Sigmoid colon (tissue), 4 donors: Measurements from ENCODE around the gene PSMD3.

ENCODE experiments used
- CTCF ChIP-seq, 4 experiments: fragments of 450-650 bp in 3 of 4; fragments of 200-600 bp in 1 of 4; IDR thresholded peaks; one replicate each; pipeline ENCODE4 v1.5.1; 2016 to 2019; ENCODE audit warnings: antibody characterized with exemption in 4 of 4, mild to moderate bottlenecking in 3 of 4, moderate library complexity in 2 of 4
- EP300 ChIP-seq, 4 donors: sonication (generic); formaldehyde crosslinking; IDR thresholded peaks; one replicate each; pipeline ENCODE4 v1.6.1; 2017; ENCODE audit warnings: antibody characterized with exemption in 4 of 4
- POLR2A ChIP-seq, 2 donors: fragments of 450-650 bp; IDR thresholded peaks; one replicate each; pipeline ENCODE4 v1.6.1; 2016; ENCODE audit warnings: antibody characterized with exemption in 2 of 2, mild to moderate bottlenecking in 2 of 2, moderate library complexity in 2 of 2

GRCh38 chr17:40034426-40035161 lies 54.0 kb downstream of the PSMD3 start:
- TF ChIP-seq POLR2A (IDR thresholded peaks at IDR 0.05) (no peak), CTCF (IDR thresholded peaks at IDR 0.05) (no peak), EP300 (IDR thresholded peaks at IDR 0.05) (no peak)
